GM23248 (cell line): ENCODE data around the gene LPP. TPM values are rescaled to one million over a fixed set of nuclear protein-coding genes. Genes with fewer than 3 reads are reported as not detected.

Source experiments
- DNase-seq: peaks from one replicate; pipeline ENCODE4 v3.0.0-alpha.2; 2015
- H2AFZ ChIP-seq: fragments of 200-600 bp; sonication (generic); 2 replicates; pipeline ENCODE4 v1.6.1; 2016; ENCODE audit warnings: antibody characterized with exemption
- H3F3A ChIP-seq: fragments of 200-600 bp; sonication (generic); 2 replicates; pipeline ENCODE4 v1.6.1; 2016; ENCODE audit warnings: mild to moderate bottlenecking, antibody characterized with exemption, mixed run types; ENCODE audit not compliant: insufficient read depth
- H3K27ac ChIP-seq: fragments of 200-600 bp; sonication (generic); 2 replicates; pipeline ENCODE4 v1.5.1; 2016; ENCODE audit warnings: mild to moderate bottlenecking
- H3K27me3 ChIP-seq: fragments of 200-600 bp; sonication (generic); replicated peaks from 2 replicates; pipeline ENCODE4 v1.6.1; 2016; ENCODE audit warnings: mild to moderate bottlenecking; ENCODE audit not compliant: insufficient read depth
- H3K36me3 ChIP-seq: fragments of 200-600 bp; sonication (generic); 2 replicates; pipeline ENCODE4 v1.6.1; 2016; ENCODE audit warnings: low read depth, mild to moderate bottlenecking
- H3K4me1 ChIP-seq: fragments of 200-600 bp; sonication (generic); 2 replicates; pipeline ENCODE4 v1.6.1; 2016; ENCODE audit warnings: mild to moderate bottlenecking; ENCODE audit not compliant: insufficient read depth
- H3K4me2 ChIP-seq: fragments of 200-600 bp; sonication (generic); one replicate; pipeline ENCODE4 v1.6.1; 2016; ENCODE audit warnings: mild to moderate bottlenecking; ENCODE audit not compliant: unreplicated experiment
- H3K4me3 ChIP-seq: fragments of 200-600 bp; sonication (generic); 2 replicates; pipeline ENCODE4 v1.5.1; 2016; ENCODE audit warnings: mild to moderate bottlenecking
- H3K79me2 ChIP-seq: fragments of 200-600 bp; sonication (generic); 2 replicates; pipeline ENCODE4 v1.6.1; 2016; ENCODE audit warnings: mild to moderate bottlenecking; ENCODE audit not compliant: insufficient read depth
- H3K9ac ChIP-seq: fragments of 200-600 bp; sonication (generic); 2 replicates; pipeline ENCODE4 v1.6.1; 2016; ENCODE audit warnings: mild to moderate bottlenecking
- H3K9me2 ChIP-seq: fragments of 200-600 bp; sonication (generic); 2 replicates; pipeline ENCODE4 v1.6.1; 2016; ENCODE audit warnings: mixed run types, mild to moderate bottlenecking, moderate library complexity; ENCODE audit not compliant: insufficient read depth
- H3K9me3 ChIP-seq: fragments of 200-600 bp; sonication (generic); one replicate; pipeline ENCODE4 v1.6.1; 2017; ENCODE audit warnings: low read depth
- H4K20me1 ChIP-seq: fragments of 200-600 bp; sonication (generic); 2 replicates; pipeline ENCODE4 v1.6.0; 2016; ENCODE audit not compliant: insufficient read depth
- EZH2 ChIP-seq: fragments of 200-600 bp; sonication (generic); IDR thresholded peaks from 2 replicates; pipeline ENCODE4 v1.6.1; 2018; ENCODE audit warnings: antibody characterized with exemption, mild to moderate bottlenecking; ENCODE audit not compliant: insufficient read depth, poor library complexity, severe bottlenecking
- EZH2phosphoT487 ChIP-seq: fragments of 200-600 bp; sonication (generic); IDR thresholded peaks from 2 replicates; pipeline ENCODE4 v1.6.1; 2018; ENCODE audit warnings: antibody characterized with exemption, moderate library complexity, mild to moderate bottlenecking, low read depth; ENCODE audit not compliant: insufficient read depth
- WGBS, 2 experiments: methylation state at CpG; one replicate each; pipeline ENCODE4 v1.1.6; 2015 to 2017; ENCODE audit warnings: low lambda C conversion rate in 2 of 2, low coverage in 1 of 2; ENCODE audit errors: missing lambda C conversion rate in 2 of 2; 5-methylcytosine and 5-hydroxymethylcytosine counted together
- in situ Hi-C: fragments of 300-500 bp; cut with MboI; formaldehyde crosslinking; loops from 2 replicates; pipeline ENCODE4 v1.15.0; 2020
- polyA plus RNA-seq: library from polyadenylated mRNA; unstranded; fragments of >200 nt; fragmentation: Nextera tagmentation; extraction: Ambion mirVana; gene quantifications from 2 replicates; pipeline ENCODE4 v1.2.1, GENCODE V29; 2016
- total RNA-seq: library from RNA; depleted of rRNA; stranded (reverse); fragments of >200 nt; shearing (Covaris generic); gene quantifications from 2 replicates; pipeline ENCODE4 v1.2.3, GENCODE V29; 2014

Gene LPP
- total and polyA plus RNA-seq, 2 experiments from 2014 or later: 42.8 to 61.7 TPM

- H3K79me2 ChIP-seq: peaks cover 26% of the 10 kb centered on the region
- WGBS, 2 experiments: 71 to 74% methylated on average over 4 of the region's 4 CpGs
- in situ Hi-C loops: no loop called here
Observed at GRCh38 chr3:188721312-188721711, 567.4 kb downstream of the LPP start.

GRCh38 chr3:188721990-188722389 is 568.0 kb downstream of the LPP start:
- Histone ChIP-seq H3K9ac (no peak overlapping the region), H2AFZ (no peak overlapping the region), H3F3A (peaks cover 18% of the 10 kb centered on the region), H3K36me3 (0 out of 2 replicates have a peak, but pooled peaks cover 4% of the 10 kb centered on the region), H3K4me3 (no peak overlapping the region), H3K27ac (no peak overlapping the region), H4K20me1 (no peaks in the 10 kb centered on the region; the same call in 1 of the 2 replicates), H3K9me3 (no peaks in the 10 kb centered on the region), H3K27me3 (no peaks in the 10 kb centered on the region), H3K4me1 (peaks cover 15% of the 10 kb centered on the region), H3K4me2 (no peak overlapping the region), H3K79me2 (peaks cover 26% of the 10 kb centered on the region), H3K9me2 (no peaks in the 10 kb centered on the region; the same call in 1 of the 2 replicates)
- DNase-seq: no peak
- no peak for TF ChIP-seq EZH2phosphoT487
- TF ChIP-seq EZH2: no peak
- WGBS, 2 experiments: 88 to 94% methylated on average over 3 of the region's 3 CpGs
- in situ Hi-C loops: no loop called here

More at GRCh38 chr3:188721312-188721711, 567.4 kb downstream of the LPP start:
- H3F3A ChIP-seq: peaks cover 18% of the 10 kb centered on the region
- H3K27ac ChIP-seq: peak overlapping the region; percentile 61
- no peak overlapping the region for H3K4me3 ChIP-seq
- no peak for TF ChIP-seq EZH2phosphoT487
- TF ChIP-seq EZH2: no peak
- peak overlapping the region; percentile 33 for H3K4me2 ChIP-seq
- H3K27me3 ChIP-seq: no peaks in the 10 kb centered on the region
- peaks cover 15% of the 10 kb centered on the region for H3K4me1 ChIP-seq
- H2AFZ ChIP-seq: no peak overlapping the region
- H3K9me3 ChIP-seq: no peaks in the 10 kb centered on the region
- 0 out of 2 replicates have a peak, but pooled peaks cover 4% of the 10 kb centered on the region for H3K36me3 ChIP-seq
- no peak for DNase-seq
- no peaks in the 10 kb centered on the region; the same call in 1 of the 2 replicates for H4K20me1 ChIP-seq
- H3K9me2 ChIP-seq: no peaks in the 10 kb centered on the region; the same call in 1 of the 2 replicates
- H3K9ac ChIP-seq: no peak overlapping the region

DNA sequence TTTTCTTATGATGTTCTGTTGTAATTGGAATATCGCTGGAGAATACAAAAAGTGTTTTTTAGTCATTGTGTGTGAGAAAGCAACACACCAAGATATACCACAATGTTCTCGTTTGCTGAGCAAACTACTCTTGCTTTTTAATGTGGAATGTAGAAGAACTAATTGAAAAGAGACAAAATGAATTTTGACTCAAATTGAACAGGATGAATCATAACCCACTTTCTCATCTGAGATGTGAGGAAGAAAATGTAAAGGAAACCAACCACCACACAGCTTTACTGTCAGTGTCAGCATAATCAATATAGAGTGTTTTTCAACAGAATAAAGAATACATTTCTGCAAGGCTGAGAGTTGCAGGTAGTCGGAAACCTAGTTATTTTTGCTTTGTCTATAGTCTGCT is 569.0 kb downstream of the LPP start:
- Histone ChIP-seq H3K36me3 (0 out of 2 replicates have a peak, but pooled peaks cover 4% of the 10 kb centered on the region), H3K9ac (no peak overlapping the region), H4K20me1 (no peaks in the 10 kb centered on the region; the same call in 1 of the 2 replicates), H3K9me2 (no peaks in the 10 kb centered on the region), H3K27me3 (no peaks in the 10 kb centered on the region), H3K4me2 (no peak overlapping the region), H3K4me3 (no peak overlapping the region), H3K9me3 (no peaks in the 10 kb centered on the region), H3K27ac (no peak overlapping the region), H3K4me1 (peaks cover 15% of the 10 kb centered on the region), H3K79me2 (peaks cover 26% of the 10 kb centered on the region), H3F3A (peaks cover 18% of the 10 kb centered on the region), H2AFZ (no peak overlapping the region)
- DNase-seq: no peak
- 93 to 97% methylated on average over 3 of the region's 3 CpGs for WGBS, 2 experiments
- TF ChIP-seq EZH2phosphoT487 (no peak), EZH2 (no peak)
- in situ Hi-C loops: no loop called here

DNA sequence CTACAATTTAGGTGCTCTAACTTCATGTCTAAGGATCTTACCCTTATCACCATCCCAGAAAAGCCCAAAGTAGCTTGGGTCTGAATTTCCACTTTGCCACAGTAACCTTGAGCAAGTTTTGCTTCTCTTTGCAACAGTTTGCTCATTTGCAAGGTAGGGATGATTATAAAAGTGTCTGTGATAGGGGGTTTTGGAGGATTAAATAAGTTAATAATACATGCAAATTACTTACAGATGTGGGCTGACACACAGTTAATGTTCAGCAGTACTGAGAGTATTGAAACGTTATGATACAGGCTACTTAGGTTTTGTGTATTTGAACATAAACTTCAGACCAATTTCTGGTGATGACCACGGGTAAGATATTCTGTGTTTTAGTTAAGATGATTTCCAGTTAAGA is 573.1 kb downstream of the LPP start:
- Histone ChIP-seq H3K9ac (no peak overlapping the region), H3K27me3 (no peaks in the 10 kb centered on the region), H3F3A (no peaks in the 10 kb centered on the region), H3K27ac (no peak overlapping the region), H3K9me2 (no peaks in the 10 kb centered on the region), H3K36me3 (0 out of 2 replicates have a peak, but pooled peaks cover 4% of the 10 kb centered on the region), H2AFZ (no peak overlapping the region), H3K9me3 (no peaks in the 10 kb centered on the region), H4K20me1 (no peaks in the 10 kb centered on the region), H3K4me1 (no peaks in the 10 kb centered on the region), H3K4me2 (no peak overlapping the region), H3K4me3 (no peak overlapping the region), H3K79me2 (peaks cover 24% of the 10 kb centered on the region)
- in situ Hi-C loops: no loop called here
- no peak for DNase-seq
- WGBS, 2 experiments: 53 to 57% methylated on average over 2 of the region's 2 CpGs
- TF ChIP-seq EZH2phosphoT487 (no peak), EZH2 (no peak)
